HG03097 (cell line): ENCODE results near the gene CYP27C1.

Experiments
- ATAC-seq: cut with Tn5 transposase; IDR thresholded peaks from one replicate; pipeline ENCODE4 v1.9.1; 2021; ENCODE audit not compliant: unreplicated experiment, low FRiP score

The CYP27C1 gene

DNA sequence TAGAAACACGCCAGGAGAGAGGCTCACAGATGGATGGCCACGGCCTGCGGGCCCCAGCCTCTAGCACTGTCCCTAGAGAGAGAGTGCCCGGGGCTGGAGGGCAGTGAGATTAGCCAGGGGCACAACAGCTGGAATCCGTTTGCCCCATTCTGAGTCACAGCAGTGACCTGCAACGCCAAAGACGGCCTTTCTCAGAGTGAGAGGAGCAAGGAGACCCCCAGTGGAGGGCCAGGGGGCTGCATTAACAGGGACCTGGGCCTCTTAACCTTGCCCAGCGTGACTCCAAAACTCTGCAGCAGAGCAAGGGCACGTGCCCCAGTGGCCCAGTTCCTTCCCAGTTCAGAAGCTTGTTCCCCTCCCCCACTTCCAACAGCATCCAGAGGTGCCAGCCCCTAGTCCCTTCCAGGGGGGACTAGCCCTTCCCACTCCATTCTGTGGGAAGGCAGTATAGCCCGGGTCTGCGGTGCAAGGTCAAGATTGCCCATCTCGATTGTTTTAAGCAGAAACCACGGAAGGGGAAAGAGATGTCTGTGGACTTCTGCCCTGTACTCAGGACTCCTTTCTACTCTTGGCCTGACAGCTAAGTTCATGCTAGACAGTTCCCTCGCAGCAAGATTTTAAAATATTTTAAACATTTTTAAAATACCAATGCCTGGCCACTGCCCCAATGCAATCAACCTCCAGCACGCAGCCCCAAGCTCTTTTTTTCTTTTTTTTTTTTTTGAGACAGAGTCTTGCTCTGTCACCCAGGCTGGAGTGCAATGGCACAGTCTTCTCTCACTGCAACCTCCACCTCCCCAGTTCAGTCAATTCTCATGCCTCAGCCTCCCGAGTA, 62.2 kb downstream of the CYP27C1 start:
- ATAC-seq: no peak

- no peak for ATAC-seq
Measured at GRCh38 chr2:127157114-127157513, 63.0 kb downstream of the CYP27C1 start.

DNA sequence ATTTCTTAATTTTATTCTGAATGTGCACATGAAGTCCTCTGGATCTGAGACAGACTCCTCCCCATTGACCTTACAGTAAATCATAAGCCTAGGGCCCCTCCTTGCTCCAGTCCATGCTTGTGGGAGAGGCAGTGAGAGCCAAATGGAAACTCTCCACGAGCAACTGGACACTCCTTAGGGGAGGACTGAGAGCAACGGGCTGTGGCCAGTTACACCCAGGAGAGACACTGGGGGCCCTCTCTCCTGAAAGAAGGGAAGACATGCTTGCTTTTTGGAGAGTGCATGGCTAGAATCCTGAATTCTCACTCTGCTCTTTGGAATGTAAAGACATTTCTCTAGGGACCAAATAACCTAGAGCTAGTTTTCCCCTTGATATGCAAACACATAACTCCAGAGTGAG, 64.2 kb downstream of the CYP27C1 start:
- no peak for ATAC-seq

- ATAC-seq: no peak
Measured at GRCh38 chr2:127155028-127155581, 65.0 kb downstream of the CYP27C1 start.

DNA sequence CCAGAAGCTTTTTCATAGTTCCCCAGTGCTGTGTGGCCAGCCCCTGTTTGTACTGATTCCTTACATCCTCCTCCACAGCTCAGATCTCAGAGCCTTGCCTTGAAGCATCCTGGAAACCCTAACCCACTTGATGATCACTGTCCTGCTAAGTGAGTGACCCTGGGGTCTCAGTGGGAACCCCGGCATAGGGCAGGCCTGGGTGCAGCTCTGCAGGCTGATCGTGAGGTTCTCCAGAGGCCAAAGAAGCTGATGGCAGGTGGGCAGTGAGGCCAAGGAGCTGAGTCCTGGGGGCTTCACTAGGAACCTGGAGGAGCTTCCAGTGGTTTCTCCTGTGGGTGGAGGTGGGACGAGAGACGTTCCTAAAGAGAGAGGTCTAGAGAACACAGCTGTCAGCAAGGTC, 65.7 kb downstream of the CYP27C1 start:
- ATAC-seq: no peak

DNA sequence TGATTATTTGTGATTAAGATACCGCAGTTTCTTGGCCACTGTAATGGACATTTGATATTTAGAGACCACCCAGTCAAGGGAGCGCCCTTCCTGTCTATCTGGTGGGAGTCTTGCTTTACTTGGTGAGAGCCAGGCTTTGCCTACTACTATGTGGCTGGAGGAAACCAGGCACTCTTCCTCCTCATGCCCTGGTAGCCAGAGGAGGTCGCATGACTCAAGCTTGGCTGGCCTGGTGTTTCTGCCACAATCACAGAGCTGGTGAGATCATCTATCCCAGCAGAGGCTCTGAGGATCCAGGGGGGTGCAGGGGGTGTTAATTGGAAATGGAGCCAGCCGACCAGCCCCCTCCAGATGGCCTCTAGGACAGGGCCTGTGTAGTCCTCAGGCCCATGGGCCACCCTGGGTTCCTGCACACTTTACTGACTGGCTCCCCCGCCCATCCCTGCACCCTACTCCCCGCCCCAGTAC, 66.4 kb downstream of the CYP27C1 start:
- ATAC-seq: no peak

DNA sequence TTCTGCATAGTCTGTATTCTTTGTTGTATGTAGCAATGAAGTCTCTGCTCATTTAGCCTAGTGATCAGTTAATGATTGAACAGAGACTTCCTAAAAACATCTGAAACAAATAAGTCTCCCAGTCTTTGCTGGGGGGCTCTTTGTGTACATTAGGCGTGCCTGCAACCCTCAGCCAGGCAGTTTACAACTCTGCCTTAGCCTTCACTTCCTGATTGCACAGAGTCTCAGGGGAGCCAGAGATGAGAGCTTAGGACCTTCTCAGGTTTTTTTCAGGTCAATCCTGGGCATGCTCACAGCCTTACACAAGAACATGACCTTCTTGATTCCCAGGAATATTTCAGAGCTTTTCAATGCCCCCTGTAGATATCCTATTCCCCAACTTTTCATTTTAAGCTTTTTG, 69.1 kb downstream of the CYP27C1 start:
- ATAC-seq: no peak

DNA sequence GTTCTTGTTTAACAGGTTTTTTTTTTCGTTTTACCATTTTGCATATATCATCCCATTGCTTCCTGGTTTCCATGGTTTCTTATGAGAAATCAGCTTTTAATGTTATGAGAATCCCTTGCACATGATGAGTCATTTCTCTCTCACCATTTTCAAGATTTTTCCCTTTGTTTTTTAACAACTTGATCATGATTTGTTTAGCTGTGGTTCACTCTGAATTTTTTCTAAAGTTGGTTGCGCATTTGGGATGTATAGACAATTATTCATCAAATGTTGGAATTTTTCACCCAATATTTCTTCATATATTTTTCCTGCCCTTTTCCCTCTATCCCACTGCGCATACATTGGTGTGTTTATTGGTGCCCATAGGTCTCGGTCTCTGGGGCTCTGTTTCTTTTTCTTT, 70.7 kb downstream of the CYP27C1 start:
- ATAC-seq: no peak

- no peak for ATAC-seq
Measured at GRCh38 chr2:127146820-127147502, 73.1 kb downstream of the CYP27C1 start.

GRCh38 chr2:127146071-127146725, 73.9 kb downstream of the CYP27C1 start:
- no peak for ATAC-seq

GRCh38 chr2:127145280-127145895, 74.7 kb downstream of the CYP27C1 start:
- ATAC-seq: no peak

GRCh38 chr2:127143841-127144782, 76.0 kb downstream of the CYP27C1 start:
- ATAC-seq: no peak

- ATAC-seq: no peak
Measured at GRCh38 chr2:127142663-127143630, 77.2 kb downstream of the CYP27C1 start.

DNA sequence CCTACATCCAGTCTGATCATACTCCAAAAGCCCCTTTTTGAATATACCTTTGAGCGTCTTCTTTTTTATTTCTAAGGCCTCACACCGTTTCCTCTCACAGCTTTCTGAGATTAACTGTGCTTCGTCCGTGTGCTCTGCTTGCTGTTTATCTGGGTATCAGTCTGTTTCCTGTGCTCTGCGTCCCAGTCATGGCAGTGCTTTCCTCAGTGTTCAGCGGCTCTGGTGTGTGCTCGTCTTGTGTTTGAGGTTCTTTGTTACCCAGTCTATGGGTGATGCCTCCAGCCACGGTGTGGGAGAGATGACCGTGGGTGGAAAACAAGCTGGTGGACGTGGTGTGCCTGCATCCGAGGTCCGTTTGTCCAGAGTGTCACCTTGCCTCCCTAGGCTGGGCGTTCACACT, 79.6 kb downstream of the CYP27C1 start:
- ATAC-seq: no peak

DNA sequence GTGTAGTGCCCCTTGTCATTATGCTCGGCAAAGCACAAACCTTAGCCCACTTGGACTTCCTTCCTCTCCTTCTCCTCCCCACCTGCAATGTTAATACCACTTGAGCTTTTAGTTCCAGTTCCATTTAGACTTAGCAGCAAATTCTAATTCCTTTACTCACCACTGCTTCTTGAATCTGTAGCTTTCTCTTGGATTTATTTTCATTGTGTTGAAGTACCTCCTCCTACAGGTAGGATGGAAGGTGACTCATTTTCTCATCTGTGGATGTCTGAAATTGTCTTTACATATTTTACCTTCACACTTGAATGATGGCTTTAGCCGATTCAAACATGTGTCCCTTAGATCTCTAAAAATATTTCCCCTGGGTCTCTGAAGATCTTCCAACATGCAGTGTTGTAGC, 80.3 kb downstream of the CYP27C1 start:
- no peak for ATAC-seq

DNA sequence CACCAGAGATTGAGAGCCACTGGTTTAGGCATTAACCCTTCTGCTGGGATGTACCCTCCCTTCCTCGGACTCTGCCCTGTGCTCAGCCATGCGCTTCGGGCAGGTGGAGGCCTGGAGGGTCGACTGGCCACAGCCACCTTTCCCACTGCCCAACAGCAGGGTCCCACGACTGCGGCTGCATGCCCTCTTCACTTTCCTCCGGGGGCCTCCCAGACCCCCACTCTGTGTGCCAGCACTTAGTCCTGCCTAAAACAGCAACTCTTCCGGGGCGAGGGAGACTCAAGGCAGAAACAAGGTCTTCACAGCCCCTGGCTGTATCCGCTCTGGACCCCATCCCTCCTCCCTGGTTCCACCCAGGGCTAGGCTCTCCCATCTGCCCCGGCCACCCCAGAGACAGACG, 81.8 kb downstream of the CYP27C1 start:
- no peak for ATAC-seq

DNA sequence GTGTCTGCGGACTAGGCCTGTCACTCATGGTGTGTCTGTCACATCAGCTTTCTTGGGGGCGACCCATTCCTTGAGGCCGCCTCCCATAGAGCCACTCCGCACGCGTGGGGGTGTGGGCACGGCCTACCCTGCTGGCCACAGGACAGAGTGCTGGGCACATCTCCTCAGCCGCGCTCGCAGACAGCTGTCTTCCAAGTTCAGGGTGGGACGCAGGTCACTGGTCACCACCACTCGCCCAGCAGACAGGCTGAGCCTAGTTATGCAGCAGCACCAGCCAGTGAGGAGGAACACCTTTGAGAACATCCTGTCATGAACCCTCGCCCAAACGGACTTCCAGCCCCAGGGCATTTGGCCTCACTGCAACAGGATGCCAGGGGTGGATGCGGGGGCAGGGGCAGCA, 82.4 kb downstream of the CYP27C1 start:
- no peak for ATAC-seq

GRCh38 chr2:127137225-127137624, 82.9 kb downstream of the CYP27C1 start:
- ATAC-seq: no peak
